ENCODE data around the gene TMC6. TPM values are rescaled to one million over a fixed set of nuclear protein-coding genes. Genes with fewer than 3 reads are reported as not detected.

TMC6 gene
- total and polyA plus RNA-seq, 2 of the 13 experiments (the other 11 are each of a cell fraction or from before 2014, with no cell fraction given): 48.4 to 99.1 TPM

- peak; percentile 5; the same call in 1 of the 2 replicates for TF ChIP-seq KMT2A (CRISPR knock-in tag; IDR thresholded peaks at IDR 0.05)
- no peak for TF ChIP-seq NFIC (IDR thresholded peaks at IDR 0.05; ENCODE audit: low read length)
- no peak for TF ChIP-seq CENPX (CRISPR knock-in tag; IDR thresholded peaks at IDR 0.05)
- no peak; the same call in 1 of the 2 replicates for TF ChIP-seq KAT7 (CRISPR knock-in tag; IDR thresholded peaks at IDR 0.05; ENCODE audit: borderline replicate concordance)
- TF ChIP-seq HOXA5 (CRISPR knock-in tag; IDR thresholded peaks at IDR 0.05): no peak; the same call in 1 of the 2 replicates
- peak; percentile 55 for TF ChIP-seq GATA4 (IDR thresholded peaks at IDR 0.05; ENCODE audit: borderline replicate concordance, low read depth)
- TF ChIP-seq SMC3 (IDR thresholded peaks at IDR 0.05; ENCODE audit: low read length): no peak
- TF ChIP-seq POLR2AphosphoS5 (IDR thresholded peaks at IDR 0.05; ENCODE audit: low read depth, low read length): peak; percentile 83
- TF ChIP-seq KAT2B (IDR thresholded peaks at IDR 0.05; ENCODE audit: borderline replicate concordance, low read depth, low read length): no peak
- TF ChIP-seq ZBTB21 (CRISPR knock-in tag; IDR thresholded peaks at IDR 0.05): peak; percentile 67
- no peak for TF ChIP-seq MBNL3 (CRISPR knock-in tag; conservative IDR thresholded peaks at IDR 0.05)
- TF ChIP-seq WIZ (CRISPR knock-in tag; IDR thresholded peaks at IDR 0.05): no peak; the same call in 1 of the 2 replicates
- no peak for TF ChIP-seq PHB2 (IDR thresholded peaks at IDR 0.05; ENCODE audit: partially characterized antibody)
- peak; percentile 3; the same call in 1 of the 2 replicates for TF ChIP-seq HOXD1 (CRISPR knock-in tag; IDR thresholded peaks at IDR 0.05)
- no peak; the same call in 1 of the 2 replicates for TF ChIP-seq ZNF747 (CRISPR knock-in tag; IDR thresholded peaks at IDR 0.05; ENCODE audit: borderline replicate concordance)
- no peak for TF ChIP-seq ATAD3A (CRISPR knock-in tag; IDR thresholded peaks at IDR 0.05)
- peak; percentile 61 for TF ChIP-seq GATAD2A (CRISPR knock-in tag; IDR thresholded peaks at IDR 0.05)
- TF ChIP-seq ZNF331 (CRISPR knock-in tag; IDR thresholded peaks at IDR 0.05): peak; percentile 27
- TF ChIP-seq SUZ12 (IDR thresholded peaks at IDR 0.05; ENCODE audit: low read depth, low read length): no peak
- peak; percentile 89 for TF ChIP-seq AKAP8 (CRISPR knock-in tag; IDR thresholded peaks at IDR 0.05)
- TF ChIP-seq ZNF503 (CRISPR knock-in tag; IDR thresholded peaks at IDR 0.05): no peak; the same call in 1 of the 2 replicates
- no peak for TF ChIP-seq FOXK2 (IDR thresholded peaks at IDR 0.05)
- TF ChIP-seq ZNF782 (CRISPR knock-in tag; IDR thresholded peaks at IDR 0.05; ENCODE audit: borderline replicate concordance): peak; percentile 93; the same call in 1 of the 2 replicates
- 0 out of 2 replicates have a peak, but pooled peaks have one; percentile 88 for TF ChIP-seq TRAFD1 (CRISPR knock-in tag; IDR thresholded peaks at IDR 0.05; ENCODE audit: borderline replicate concordance)
- TF ChIP-seq TERF1 (CRISPR knock-in tag; IDR thresholded peaks at IDR 0.05): no peak
- TF ChIP-seq HNF4A (CRISPR knock-in tag; IDR thresholded peaks at IDR 0.05): peak; percentile 61
- TF ChIP-seq MYPOP (CRISPR knock-in tag; IDR thresholded peaks at IDR 0.05): peak; percentile 11; the same call in 1 of the 2 replicates
Observed at GRCh38 chr17:78127239-78127887, 1.2 kb downstream of the TMC6 start (continued).

Measured in HepG2 (cell line).